Right lobe of liver (tissue), 6 donors: ENCODE data around the gene CTSS. TPM values are rescaled to one million over a fixed set of nuclear protein-coding genes. Genes with fewer than 3 reads are reported as not detected.
"Not testable (repeated sequence)": the region's sequence is repeated elsewhere in the genome, so short reads cannot be mapped to it uniquely, and the experiment has no call there.

Experiments used
- ATAC-seq, 4 donors: fragments of 200-7000 bp; cut with Tn5 transposase; one replicate each; pipeline ENCODE4 v1.9.1; 2020; ENCODE audit warnings: mild to moderate bottlenecking in 4 of 4, moderate library complexity in 4 of 4
- DNase-seq, 3 donors: peaks; one replicate each; pipeline ENCODE4 v3.0.0-alpha.2; 2020
- H3K27ac ChIP-seq, 3 donors: fragments of 200-600 bp; one replicate each; pipeline ENCODE4 v1.8.0; 2022
- H3K27me3 ChIP-seq, 2 donors: fragments of 200-600 bp; one replicate each; pipeline ENCODE4 v1.8.0; 2022
- H3K36me3 ChIP-seq, 4 donors: fragments of 200-600 bp; sonication (generic) in 1 of 4; one replicate each; pipeline versions ENCODE4 v1.5.1 to v1.8.0; 2017 to 2022; ENCODE audit warnings: control low read depth in 1 of 4
- H3K4me1 ChIP-seq, 4 donors: fragments of 200-600 bp; sonication (generic) in 1 of 4; one replicate each; pipeline versions ENCODE4 v1.5.1 to v1.8.0; 2017 to 2022; ENCODE audit warnings: control low read depth in 1 of 4
- H3K4me3 ChIP-seq, 3 donors: fragments of 200-600 bp; one replicate each; pipeline ENCODE4 v1.8.0; 2022
- H3K9me3 ChIP-seq, 4 donors: fragments of 200-600 bp; sonication (generic) in 1 of 4; one replicate each; pipeline versions ENCODE4 v1.5.1 to v1.8.0; 2017 to 2022; ENCODE audit warnings: control low read depth in 1 of 4
- CTCF ChIP-seq, 4 donors: fragments of 200-600 bp in 3 of 4; fragments of 450-650 bp in 1 of 4; IDR thresholded peaks; one replicate each; pipeline versions ENCODE4 v1.5.1 to v1.8.0; 2016 to 2022; ENCODE audit warnings: antibody characterized with exemption in 4 of 4, mild to moderate bottlenecking in 2 of 4
- POLR2A ChIP-seq: fragments of 450-650 bp; IDR thresholded peaks from one replicate; pipeline ENCODE4 v1.6.1; 2017; ENCODE audit warnings: antibody characterized with exemption, mild to moderate bottlenecking
- WGBS: methylation state at CpG from one replicate; pipeline ENCODE4 v1.1.6; 2018; ENCODE audit warnings: low coverage, low lambda C conversion rate; ENCODE audit not compliant: insufficient coverage; ENCODE audit errors: missing lambda C conversion rate; 5-methylcytosine and 5-hydroxymethylcytosine counted together
- intact Hi-C, 2 donors: fragments of 100-400 bp; cut with DNase I; formaldehyde crosslinking; loops; one replicate each; pipeline versions ENCODE4 v1.11.2 to v1.14.1; 2022
- total RNA-seq, 6 experiments: library from RNA; depleted of rRNA in 2 of 6; stranded (reverse); fragments of >200 nt in 2 of 6; fragmentation: NEBNext Ultra II Directional in 3 of 6; extraction: Animal tissue kit (Norgen Biotek cat#: 25700) in 3 of 6; gene quantifications; one replicate each; pipeline versions ENCODE4 v1.1.0 to v1.2.4, GENCODE V29; 2016 to 2023
- donor health status: DM: no; HTN: yes; CAD: no.
- donor health status: DM: no; HTN: no; CAD: no.
- donor health status: DM: no; HTN: no; CAD: no.
- donor health status: DM: no; HTN: yes; CAD: no.
- donor health status: DM: no; HTN: yes; CAD: no.

The CTSS gene
- total RNA-seq, 6 experiments from 2014 or later, result 23.9 to 195 (median 61.4) TPM

- Histone ChIP-seq H3K27ac (no peak overlapping the region), H3K27me3 (no peaks in the 10 kb centered on the region), H3K4me3 (no peak overlapping the region), H3K9me3 (no peaks in the 10 kb centered on the region), H3K36me3 (no peaks in the 10 kb centered on the region), H3K4me1 (no peaks in the 10 kb centered on the region)
- intact Hi-C loops, result no loop called here
- ATAC-seq, result no peak
- WGBS, result 71% methylated on average over 2 of the region's 3 CpGs
- TF ChIP-seq POLR2A (no peak), CTCF (IDR thresholded peaks at IDR 0.05) (no peak)
- no peak for DNase-seq
Observed at GRCh38 chr1:150780510-150780909, 14.9 kb upstream of the CTSS start.

- intact Hi-C loops, result no loop called here
- Histone ChIP-seq H3K4me3 (no peak overlapping the region), H3K4me1 (no peaks in the 10 kb centered on the region), H3K36me3 (no peaks in the 10 kb centered on the region), H3K27me3 (no peaks in the 10 kb centered on the region), H3K27ac (no peak overlapping the region), H3K9me3 (no peaks in the 10 kb centered on the region)
- WGBS, result 67% methylated on average over 1 of the region's 1 CpG
- no peak for DNase-seq
- ATAC-seq, result no peak
- no peak for TF ChIP-seq CTCF (IDR thresholded peaks at IDR 0.05)
- no peak for TF ChIP-seq POLR2A
Observed at GRCh38 chr1:150778409-150778808, 12.8 kb upstream of the CTSS start.

- no peak overlapping the region for H3K27ac ChIP-seq
- intact Hi-C loops, result no loop called here
- WGBS, result 86% methylated on average over 2 of the region's 2 CpGs
Observed at GRCh38 chr1:150777544-150777943, 12.0 kb upstream of the CTSS start.

GRCh38 chr1:150775931-150776505, 10.4 kb upstream of the CTSS start:
- H3K4me1 ChIP-seq, DNase-seq, intact Hi-C loops, H3K4me3 ChIP-seq, H3K27me3 ChIP-seq, H3K27ac ChIP-seq, H3K9me3 ChIP-seq, ATAC-seq, H3K36me3 ChIP-seq: not testable (repeated sequence)
- 86% methylated on average over 13 of the region's 13 CpGs for WGBS

More at GRCh38 chr1:150777544-150777943, 12.0 kb upstream of the CTSS start:
- no peak for DNase-seq
- no peaks in the 10 kb centered on the region for H3K9me3 ChIP-seq
- H3K36me3 ChIP-seq, result no peaks in the 10 kb centered on the region
- no peaks in the 10 kb centered on the region for H3K27me3 ChIP-seq
- TF ChIP-seq POLR2A (no peak), CTCF (IDR thresholded peaks at IDR 0.05) (no peak)
- H3K4me3 ChIP-seq, result no peak overlapping the region
- no peak for ATAC-seq
- no peaks in the 10 kb centered on the region for H3K4me1 ChIP-seq

- intact Hi-C loops, result no loop called here
- no peaks in the 10 kb centered on the region for H3K27me3 ChIP-seq
- no peaks in the 10 kb centered on the region for H3K36me3 ChIP-seq
- ATAC-seq (peak in 1 of 4 donors; percentile 35), DNase-seq (no peak)
- no peak overlapping the region for H3K27ac ChIP-seq
- no peak overlapping the region for H3K4me3 ChIP-seq
- no peaks in the 10 kb centered on the region for H3K4me1 ChIP-seq
- 84% methylated on average over 3 of the region's 3 CpGs for WGBS
- TF ChIP-seq POLR2A (no peak), CTCF (IDR thresholded peaks at IDR 0.05) (no peak)
- H3K9me3 ChIP-seq, result no peaks in the 10 kb centered on the region
Observed at GRCh38 chr1:150775276-150775675, 9.7 kb upstream of the CTSS start.
